A549 (cell line): ENCODE data around the gene AADAC. TPM values are rescaled to one million over a fixed set of nuclear protein-coding genes. Genes with fewer than 3 reads are reported as not detected.
A peak's percentile ranks its signal among the peaks of the same experiment; 100 is the strongest.

Experiments
- ATAC-seq, 2 experiments: fragments of 200-7000 bp in 1 of 2; fragments of >200 bp in 1 of 2; cut with Nextera tagmentation in 1 of 2; cut with Tn5 transposase in 1 of 2; 3 replicates each; pipeline versions ENCODE4 v1.8.0 to v1.9.1; 2018 to 2020; ENCODE audit warnings: mild to moderate bottlenecking in 1 of 2, moderate library complexity in 1 of 2
- CTCF ChIA-PET: fragments of 300-600 bp; sonication (Branson Sonifier 250); formaldehyde crosslinking; extraction: SDS; loops from one replicate; lab custom pipeline; 2021; ENCODE audit warnings: antibody characterized with exemption, inconsistent platforms; lab: Yijun Ruan, JAX
- POLR2A ChIA-PET: fragments of 350-600 bp; formaldehyde crosslinking; extraction: SDS; loops from one replicate; lab custom pipeline; 2021; ENCODE audit warnings: antibody characterized with exemption, inconsistent platforms; lab: Yijun Ruan, JAX
- DNase-seq, 2 experiments: peaks; one replicate each; pipeline versions ENCODE4 v3.0.0 to v3.0.0-alpha.2; 2011 to 2016; ENCODE audit warnings: low read depth in 1 of 2, low spot score in 1 of 2
- FAIRE-seq: peaks from 2 replicates; lab custom pipeline; 2011; peaks lifted over from hg19 to GRCh38; lab: Jason Lieb, UNC
- H3K27ac ChIP-seq, 2 experiments: fragments of >200 bp; sonication (Bioruptor Twin); formaldehyde crosslinking; 3 replicates each; pipeline ENCODE4 v1.5.1; 2016 to 2017
- H3K4me1 ChIP-seq: fragments of >200 bp; sonication (Bioruptor Twin); formaldehyde crosslinking; 3 replicates; pipeline ENCODE4 v1.6.1; 2016
- H3K4me2 ChIP-seq: fragments of >200 bp; sonication (Bioruptor Twin); formaldehyde crosslinking; 3 replicates; pipeline ENCODE4 v1.6.1; 2016
- H3K4me3 ChIP-seq: fragments of >200 bp; sonication (Bioruptor Twin); formaldehyde crosslinking; 3 replicates; pipeline ENCODE4 v1.5.1; 2016
- H3K9me3 ChIP-seq: fragments of >200 bp; sonication (Bioruptor Twin); formaldehyde crosslinking; 3 replicates; pipeline ENCODE4 v1.6.1; 2016
- BCL3 ChIP-seq: fragments of >200 bp; sonication (Bioruptor Twin); formaldehyde crosslinking; IDR thresholded peaks from 3 replicates; pipeline ENCODE4 v1.6.1; 2016
- BHLHE40 ChIP-seq: IDR thresholded peaks from 2 replicates; pipeline ENCODE4 v1.6.1; 2012; ENCODE audit warnings: low read depth, low read length, inconsistent platforms
- CBX8 ChIP-seq: fragments of 200-600 bp; sonication (generic); IDR thresholded peaks from 2 replicates; pipeline ENCODE4 v1.6.1; 2016
- CEBPB ChIP-seq, 2 experiments: fragments of >200 bp in 1 of 2; sonication (Bioruptor Twin) in 1 of 2; formaldehyde crosslinking in 1 of 2; IDR thresholded peaks; 2 replicates each; pipeline ENCODE4 v1.6.1; 2012 to 2016
- EHF ChIP-seq: fragments of 250-450 bp; sonication (Bioruptor Pico); IDR thresholded peaks from 2 replicates; pipeline ENCODE4 v1.5.0; 2020; ENCODE audit warnings: mild to moderate bottlenecking
- EHMT2 ChIP-seq: fragments of 200-600 bp; sonication (generic); IDR thresholded peaks from 2 replicates; pipeline ENCODE4 v1.6.1; 2016; ENCODE audit warnings: antibody characterized with exemption, low read depth, mild to moderate bottlenecking, moderate library complexity
- FOSB ChIP-seq: fragments of 250-450 bp; sonication (Bioruptor Pico); IDR thresholded peaks from 2 replicates; pipeline ENCODE4 v1.5.0; 2020; ENCODE audit warnings: mild to moderate bottlenecking, moderate library complexity
- FOSL2 ChIP-seq, 2 experiments: fragments of 450-650 bp in 1 of 2; fragments of >200 bp in 1 of 2; sonication (Bioruptor Twin) in 1 of 2; formaldehyde crosslinking; IDR thresholded peaks; 2 replicates each; pipeline versions ENCODE4 v1.5.0 to v1.6.1; 2016 to 2020; ENCODE audit warnings: mild to moderate bottlenecking in 1 of 2, moderate library complexity in 1 of 2
- HDAC2 ChIP-seq: fragments of 200-600 bp; sonication (generic); IDR thresholded peaks from 2 replicates; pipeline ENCODE4 v1.6.1; 2016
- HOXA7 ChIP-seq: fragments of 250-450 bp; sonication (Bioruptor Pico); IDR thresholded peaks from 2 replicates; pipeline ENCODE4 v1.5.0; 2020; ENCODE audit warnings: mild to moderate bottlenecking, moderate library complexity
- JUNB ChIP-seq: fragments of >200 bp; sonication (Bioruptor Twin); formaldehyde crosslinking; IDR thresholded peaks from 2 replicates; pipeline ENCODE4 v1.6.1; 2016
- KDM5A ChIP-seq: fragments of 200-600 bp; sonication (generic); IDR thresholded peaks from 2 replicates; pipeline ENCODE4 v1.6.1; 2016; ENCODE audit warnings: antibody characterized with exemption, mild to moderate bottlenecking
- MAFK ChIP-seq: fragments of 450-650 bp; IDR thresholded peaks from 2 replicates; pipeline ENCODE4 v1.6.1; 2014; ENCODE audit not compliant: partially characterized antibody
- MAX ChIP-seq: IDR thresholded peaks from 2 replicates; pipeline ENCODE4 v1.6.1; 2012
- MAZ ChIP-seq: fragments of 150-350 bp; IDR thresholded peaks from 2 replicates; pipeline ENCODE4 v1.6.1; 2014; ENCODE audit warnings: antibody characterized with exemption, low read depth, low read length, borderline replicate concordance
- NR3C1 ChIP-seq: fragments of >200 bp; sonication (Bioruptor Twin); formaldehyde crosslinking; IDR thresholded peaks from 3 replicates; pipeline ENCODE4 v1.6.1; 2017
- PHF8 ChIP-seq: fragments of 200-600 bp; sonication (generic); IDR thresholded peaks from 2 replicates; pipeline ENCODE4 v1.6.1; 2016; ENCODE audit warnings: low read depth, mild to moderate bottlenecking, antibody characterized with exemption, moderate library complexity, borderline replicate concordance
- POLR2A ChIP-seq: IDR thresholded peaks from 2 replicates; pipeline ENCODE4 v1.6.1; 2012; ENCODE audit warnings: mild to moderate bottlenecking, low read length
- POLR2AphosphoS2 ChIP-seq: conservative IDR thresholded peaks from 2 replicates; pipeline ENCODE4 v1.6.1; 2012; ENCODE audit warnings: low read length, improper control_type of control experiment, inconsistent platforms
- REST ChIP-seq: fragments of 200-600 bp; sonication (generic); IDR thresholded peaks from 2 replicates; pipeline ENCODE4 v1.6.1; 2016; ENCODE audit warnings: antibody characterized with exemption, mild to moderate bottlenecking, moderate library complexity
- SMC3 ChIP-seq: fragments of >200 bp; sonication (Bioruptor Twin); formaldehyde crosslinking; IDR thresholded peaks from 3 replicates; pipeline ENCODE4 v1.6.1; 2018; ENCODE audit warnings: inconsistent platforms
- TFCP2L1 ChIP-seq: fragments of 250-450 bp; sonication (Bioruptor Pico); IDR thresholded peaks from 2 replicates; pipeline ENCODE4 v1.5.0; 2021; ENCODE audit warnings: mild to moderate bottlenecking
- WGBS: methylation state at CpG from one replicate; pipeline ENCODE4 v1.1.6; 2017; ENCODE audit errors: missing lambda C conversion rate; 5-methylcytosine and 5-hydroxymethylcytosine counted together
- polyA plus RNA-seq, 4 experiments: library from polyadenylated mRNA; depleted of rRNA in 3 of 4; stranded (reverse); fragments of >200 nt; fragmentation: RNase III in 1 of 4; extraction: RNeasy Plus Mini Kit Qiagen cat#74134 plus additional on column Dnase treatment in 1 of 4; gene quantifications; 2 replicates in 3 of 4; 3 replicates in 1 of 4; pipeline ENCODE4 v1.2.3, GENCODE V29; 2011 to 2017

Gene AADAC
- polyA plus RNA-seq, 2 of the 4 experiments (the other 2 are of a cell fraction) = 15.3 to 45.0 TPM

GRCh38 chr3:151770956-151771355, 43.0 kb upstream of the AADAC start (continued):
- TF ChIP-seq FOSB (CRISPR knock-in tag) (no peak), POLR2AphosphoS2 (0 out of 2 replicates have a peak, but pooled peaks have one; percentile 13), EHMT2 (no peak), CEBPB (IDR thresholded peaks at IDR 0.05) (no peak), MAFK (no peak), MAX (0 out of 2 replicates have a peak, but pooled peaks have one; percentile 43), BCL3 (no peak), FOSL2 (IDR thresholded peaks at IDR 0.05) (no peak), FOSL2 (CRISPR knock-in tag; IDR thresholded peaks at IDR 0.05) (no peak), HOXA7 (CRISPR knock-in tag) (no peak)
- TF ChIP-seq, all 56 proteins: peak for 5

GRCh38 chr3:151772825-151773480, 41.0 kb upstream of the AADAC start:
- WGBS = 75% methylated on average over 4 of the region's 4 CpGs
- Histone ChIP-seq H3K9me3 (no peaks in the 10 kb centered on the region), H3K4me3 (peak overlapping the region; percentile 7; the same call in 1 of the 3 replicates), H3K4me1 (peaks cover 63% of the 10 kb centered on the region), H3K4me2 (peak overlapping the region; percentile 89), H3K27ac (peak overlapping the region; percentile 20 to 52; a peak in 4 of 6 replicates)
- TF ChIP-seq TFCP2L1 (CRISPR knock-in tag) = no peak
- no peak for TF ChIP-seq MAZ
- TF ChIP-seq KDM5A = no peak
- no peak for TF ChIP-seq BHLHE40
- no peak for TF ChIP-seq NR3C1
- no peak for TF ChIP-seq SMC3
- TF ChIP-seq PHF8 = no peak
- TF ChIP-seq HDAC2 = no peak
- TF ChIP-seq BCL3 = no peak
- TF ChIP-seq POLR2A = no peak
- no peak for TF ChIP-seq CBX8
- no peak for TF ChIP-seq EHF (CRISPR knock-in tag)
- no peak for TF ChIP-seq REST
- no peak for TF ChIP-seq JUNB
- FAIRE-seq (no peak), DNase-seq (no peak), ATAC-seq (no peak)
- POLR2A ChIA-PET = interaction anchor here (0.7 kb wide), 1 partner anchor 20 kb away, joined by 3 read pairs; no protein-coding TSS in a partner anchor
- CTCF ChIA-PET = no interaction called here
